Kidney (tissue), 14 donors: ENCODE data around the gene PLEKHG5. TPM values are rescaled to one million over a fixed set of nuclear protein-coding genes. Genes with fewer than 3 reads are reported as not detected.
A peak's percentile ranks its signal among the peaks of the same experiment; 100 is the strongest.

Experiments
- DNase-seq, 5 donors: peaks; one replicate each; pipeline ENCODE4 v3.0.0-alpha.2; 2013 to 2020
- FAIRE-seq: peaks from 2 replicates; lab custom pipeline; 2012; peaks lifted over from hg19 to GRCh38; lab: Jason Lieb, UNC
- H3K27ac ChIP-seq, 2 donors: one replicate each; pipeline ENCODE4 v1.7.0; 2013; ENCODE audit warnings: low read depth in 2 of 2, low read length in 2 of 2, inconsistent platforms in 1 of 2
- H3K27me3 ChIP-seq: one replicate; pipeline ENCODE4 v1.7.1; 2013; ENCODE audit warnings: low read length, inconsistent platforms; ENCODE audit not compliant: control insufficient read depth, insufficient read depth
- H3K36me3 ChIP-seq, 3 donors: one replicate each; pipeline versions ENCODE4 v1.7.0 to v1.7.1; 2013; ENCODE audit warnings: low read length in 3 of 3, control low read depth in 1 of 3, inconsistent platforms in 1 of 3; ENCODE audit not compliant: insufficient read depth in 3 of 3, control insufficient read depth in 2 of 3
- H3K4me1 ChIP-seq, 3 donors: one replicate each; pipeline versions ENCODE4 v1.7.0 to v1.7.1; 2013; ENCODE audit warnings: low read length in 3 of 3, inconsistent platforms in 1 of 3, low read depth in 1 of 3; ENCODE audit not compliant: control insufficient read depth in 2 of 3, insufficient read depth in 2 of 3
- H3K4me3 ChIP-seq, 3 donors: one replicate each; pipeline versions ENCODE4 v1.7.0 to v1.8.1; 2013; ENCODE audit warnings: low read length in 3 of 3, control low read depth in 1 of 3, inconsistent platforms in 1 of 3
- H3K9ac ChIP-seq, 3 donors: one replicate each; pipeline versions ENCODE4 v1.7.0 to v1.7.1; 2013; ENCODE audit warnings: low read length in 3 of 3, control low read depth in 1 of 3, inconsistent platforms in 1 of 3
- H3K9me3 ChIP-seq, 3 donors: one replicate each; pipeline versions ENCODE4 v1.7.0 to v1.7.1; 2013; ENCODE audit warnings: low read length in 3 of 3, control low read depth in 1 of 3, inconsistent platforms in 1 of 3; ENCODE audit not compliant: control insufficient read depth in 2 of 3, insufficient read depth in 1 of 3
- intact Hi-C: fragments of 100-400 bp; cut with DNase I; formaldehyde crosslinking; loops from one replicate; pipeline ENCODE4 v1.11.1; 2022
- polyA plus RNA-seq: library from polyadenylated mRNA; stranded (reverse); fragments of 350-450 nt; fragmentation: Illumina TruSeq; extraction: RNeasy Lipid Tissue Mini Kit (QIAGEN cat#74804); gene quantifications from one replicate; pipeline ENCODE4 v1.2.3, GENCODE V29; 2014; ENCODE audit warnings: low read depth, low replicate concordance; ENCODE audit not compliant: insufficient read depth
- total RNA-seq: library from RNA; stranded (reverse); fragmentation: NEBNext Ultra II Directional; extraction: Animal tissue kit (Norgen Biotek cat#: 25700); gene quantifications from one replicate; pipeline ENCODE4 v1.2.1, GENCODE V29; 2021
- TF ChIP-seq, protein P1 (sequence below): IDR thresholded peaks from 3 replicates; pipeline ENCODE4 v1.5.1; 2012; ENCODE audit warnings: mild to moderate bottlenecking, moderate library complexity, borderline replicate concordance; ENCODE audit not compliant: insufficient read depth; ENCODE audit errors: extremely low read depth
- donor health status: control.
- donor health status: control.
- donor health status: control.
- donor health status: control.
- donor health status: control.
- donor health status: DM: yes; HTN: yes; CAD: no.
- donor health status: Normal renal cell carcinoma (clear cell type).

PLEKHG5 gene
- total and polyA plus RNA-seq, 2 donors from 2014 or later = 4.4 to 14.0 TPM

GRCh38 chr1:6487804-6488484 lies 3.5 kb downstream of the PLEKHG5 start:
- TF ChIP-seq, protein P1, sequence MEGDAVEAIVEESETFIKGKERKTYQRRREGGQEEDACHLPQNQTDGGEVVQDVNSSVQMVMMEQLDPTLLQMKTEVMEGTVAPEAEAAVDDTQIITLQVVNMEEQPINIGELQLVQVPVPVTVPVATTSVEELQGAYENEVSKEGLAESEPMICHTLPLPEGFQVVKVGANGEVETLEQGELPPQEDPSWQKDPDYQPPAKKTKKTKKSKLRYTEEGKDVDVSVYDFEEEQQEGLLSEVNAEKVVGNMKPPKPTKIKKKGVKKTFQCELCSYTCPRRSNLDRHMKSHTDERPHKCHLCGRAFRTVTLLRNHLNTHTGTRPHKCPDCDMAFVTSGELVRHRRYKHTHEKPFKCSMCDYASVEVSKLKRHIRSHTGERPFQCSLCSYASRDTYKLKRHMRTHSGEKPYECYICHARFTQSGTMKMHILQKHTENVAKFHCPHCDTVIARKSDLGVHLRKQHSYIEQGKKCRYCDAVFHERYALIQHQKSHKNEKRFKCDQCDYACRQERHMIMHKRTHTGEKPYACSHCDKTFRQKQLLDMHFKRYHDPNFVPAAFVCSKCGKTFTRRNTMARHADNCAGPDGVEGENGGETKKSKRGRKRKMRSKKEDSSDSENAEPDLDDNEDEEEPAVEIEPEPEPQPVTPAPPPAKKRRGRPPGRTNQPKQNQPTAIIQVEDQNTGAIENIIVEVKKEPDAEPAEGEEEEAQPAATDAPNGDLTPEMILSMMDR = no peak
- FAIRE-seq (no peak), DNase-seq (no peak)
- Histone ChIP-seq H3K36me3 (no peaks in the 10 kb centered on the region), H3K4me1 (peaks cover 0 to 25% (median 0%) of the 10 kb centered on the region in 3 donors), H3K9me3 (no peaks in the 10 kb centered on the region), H3K27me3 (no peaks in the 10 kb centered on the region), H3K9ac (no peak overlapping the region), H3K4me3 (no peak overlapping the region), H3K27ac (no peak overlapping the region)
- intact Hi-C loops = no loop called here

DNA sequence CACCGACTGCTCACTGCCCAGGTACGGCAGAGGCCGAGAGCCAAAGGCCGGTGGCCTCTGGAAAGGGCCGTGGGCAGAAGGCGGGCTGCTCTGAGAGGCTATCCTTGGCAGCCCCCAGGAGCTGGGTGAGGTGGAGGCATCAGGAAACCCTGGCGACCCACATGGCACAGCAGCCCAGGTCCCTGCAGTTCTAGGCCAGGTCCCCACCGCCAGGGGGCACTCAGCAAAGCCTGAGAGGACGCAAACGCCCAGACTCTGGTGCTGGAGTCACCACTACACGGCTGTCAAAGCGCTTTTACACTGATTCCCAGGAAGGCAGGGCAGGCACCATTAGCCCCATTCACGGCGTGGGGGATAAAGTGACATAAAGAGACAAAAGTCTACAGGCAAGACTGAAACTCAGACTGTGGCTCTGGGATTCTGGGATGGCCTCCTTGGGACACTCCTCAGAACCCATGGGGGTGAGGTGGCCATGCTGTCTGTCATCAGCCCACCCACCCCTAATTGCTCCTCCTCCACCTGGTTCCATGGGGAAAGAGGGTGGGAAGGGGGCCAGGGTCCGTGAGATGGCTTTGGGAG lies 4.9 kb downstream of the PLEKHG5 start:
- Histone ChIP-seq H3K4me3 (peak overlapping the region in 1 of 3 donors; percentile 6), H3K36me3 (no peaks in the 10 kb centered on the region), H3K27ac (no peak overlapping the region), H3K27me3 (no peaks in the 10 kb centered on the region), H3K9ac (no peak overlapping the region), H3K4me1 (peaks cover 0 to 19% (median 0%) of the 10 kb centered on the region in 3 donors), H3K9me3 (no peaks in the 10 kb centered on the region)
- intact Hi-C loops = no loop called here
- FAIRE-seq (no peak), DNase-seq (peak; percentile 93 to 96 (median 94))
- TF ChIP-seq, protein P1 = peak; percentile 87

DNA sequence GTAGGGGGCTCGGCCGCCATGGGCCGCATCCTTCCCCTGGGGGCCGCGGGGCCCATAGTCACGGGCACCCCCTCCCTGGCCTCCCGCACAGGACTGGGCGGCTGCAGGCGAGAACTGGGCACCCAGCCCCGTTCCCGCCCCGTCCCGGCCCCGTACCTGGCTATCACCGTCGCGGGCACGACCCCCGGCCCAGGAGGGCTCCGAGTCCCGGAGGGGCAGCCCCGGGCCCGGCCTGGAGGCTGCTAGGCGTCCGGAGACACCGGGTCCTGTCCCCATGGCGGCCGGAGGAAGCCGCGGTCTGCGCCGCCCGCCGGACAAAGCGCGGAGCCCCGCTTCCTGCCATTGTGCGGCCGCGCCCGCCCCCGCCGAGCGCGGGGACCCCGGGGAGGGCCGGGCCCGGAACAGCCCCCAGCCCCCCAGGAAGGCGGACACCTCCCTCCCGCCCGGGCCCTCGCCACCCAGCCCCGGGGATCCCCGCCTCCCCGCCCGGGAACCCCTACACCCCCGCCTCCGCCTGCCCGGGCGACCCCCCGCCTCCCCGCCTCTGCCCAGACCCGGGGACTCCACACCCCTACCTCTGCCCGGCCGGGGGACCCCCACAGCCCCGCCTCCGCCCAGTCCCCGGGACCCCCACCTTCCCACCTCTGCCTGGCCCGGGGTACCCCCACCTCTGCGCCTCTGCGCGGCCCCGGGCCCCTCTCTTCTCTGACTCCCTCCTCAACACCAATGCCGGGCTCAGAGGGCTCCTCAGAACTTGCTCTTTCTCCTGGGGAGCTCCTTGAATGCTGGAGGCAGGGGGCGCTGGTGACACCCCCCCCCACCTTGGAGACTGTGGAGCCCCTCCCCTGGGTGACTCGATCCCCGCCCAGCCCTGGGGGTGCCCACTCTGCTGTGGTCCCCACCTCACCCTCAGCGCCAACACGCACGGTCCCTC lies 6.0 kb downstream of the PLEKHG5 start:
- TF ChIP-seq, protein P1 = no peak
- H3K9ac ChIP-seq = no peak overlapping the region
- no peaks in the 10 kb centered on the region for H3K9me3 ChIP-seq
- no peak overlapping the region for H3K27ac ChIP-seq
- no peak overlapping the region for H3K4me3 ChIP-seq
- FAIRE-seq = no peak
- peaks cover 0 to 14% (median 0%) of the 10 kb centered on the region in 3 donors for H3K4me1 ChIP-seq
- H3K36me3 ChIP-seq = no peaks in the 10 kb centered on the region
- H3K27me3 ChIP-seq = no peaks in the 10 kb centered on the region
- peak in 4 of 5 donors; percentile 36 to 84 (median 51) for DNase-seq
- intact Hi-C loops = no loop called here
